ENCODE results near the gene VDAC1.

VDAC1 gene

DNA sequence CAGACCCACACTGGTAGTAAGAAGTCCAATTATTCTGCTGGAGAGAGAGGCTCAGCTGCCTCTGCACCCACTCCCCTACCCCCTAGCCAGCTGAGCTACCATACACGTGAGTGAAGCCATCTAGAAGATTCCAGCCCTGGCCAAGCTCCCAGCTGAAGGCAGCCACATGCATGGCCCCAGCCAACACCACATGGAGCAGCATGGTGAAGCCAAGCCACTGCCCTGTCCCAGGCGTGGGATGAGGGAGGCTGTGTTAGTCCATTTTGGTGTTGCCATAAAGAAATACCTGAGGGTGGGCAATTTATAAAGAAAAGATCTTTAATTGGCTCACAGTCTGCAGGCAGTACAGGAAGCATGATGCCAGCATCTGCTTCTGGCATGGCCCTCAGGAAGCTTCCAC is 20.0 kb upstream of the VDAC1 start:
- no peak for DNase-seq (ENCODE audit: low spot score)

DNA sequence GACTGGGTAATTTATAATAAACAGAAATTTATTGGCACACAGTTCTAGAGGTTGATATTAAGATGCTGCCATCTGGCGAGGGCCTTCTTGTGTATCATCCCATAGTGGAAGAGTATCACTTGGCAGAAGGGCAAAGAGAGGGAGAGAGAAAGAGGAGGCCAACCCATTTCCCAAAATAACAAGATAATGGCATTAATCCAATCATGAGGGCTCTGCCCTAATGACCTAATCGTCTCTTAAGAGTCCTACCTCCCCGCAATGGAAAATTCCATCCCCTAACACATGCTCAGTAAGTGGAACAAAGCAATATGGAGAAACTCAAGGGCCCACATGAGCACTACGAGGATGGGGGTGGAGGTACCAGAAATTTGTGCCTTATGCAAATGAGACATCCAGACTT is 17.6 kb upstream of the VDAC1 start:
- DNase-seq (ENCODE audit: low spot score) = no peak

DNA sequence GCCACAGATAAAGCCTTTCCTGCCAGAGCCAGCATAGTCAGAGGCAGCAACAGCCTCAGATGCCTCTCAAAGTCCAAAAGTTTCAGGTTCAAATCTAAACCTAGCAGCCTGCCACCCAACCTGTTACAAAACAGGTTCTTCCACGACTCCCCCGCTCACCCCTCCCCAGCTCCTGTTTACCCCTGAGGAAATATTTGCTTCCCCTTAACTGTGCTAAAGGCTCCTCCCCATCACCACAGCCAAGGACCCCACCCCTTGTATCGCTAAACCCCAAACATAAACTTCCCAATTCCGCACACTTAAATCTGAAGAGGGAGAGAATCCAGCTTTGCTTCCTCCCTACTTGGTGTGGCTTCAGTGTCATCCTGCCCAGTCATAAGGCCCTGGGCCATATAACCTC is 15.4 kb upstream of the VDAC1 start:
- DNase-seq (ENCODE audit: low spot score) = no peak

DNA sequence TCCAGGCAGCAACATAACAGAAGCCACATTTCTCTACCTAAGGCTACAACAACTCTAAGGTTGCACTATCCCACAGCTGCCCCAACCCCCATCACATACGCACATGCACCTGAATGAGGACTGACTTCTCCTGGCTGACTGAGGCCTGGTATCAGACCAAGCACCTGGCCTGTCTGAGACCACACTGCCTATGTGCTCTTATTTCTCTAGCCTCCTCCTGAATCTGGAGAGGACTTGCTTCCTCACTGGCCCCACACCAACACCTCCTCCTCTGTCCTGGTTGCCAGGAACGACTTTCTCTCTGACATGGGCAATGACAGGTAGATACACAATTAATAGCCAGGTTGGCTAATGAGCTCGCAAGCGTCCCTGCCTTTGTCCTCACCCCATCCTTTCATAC is 14.9 kb upstream of the VDAC1 start:
- DNase-seq (ENCODE audit: low spot score) = no peak

DNA sequence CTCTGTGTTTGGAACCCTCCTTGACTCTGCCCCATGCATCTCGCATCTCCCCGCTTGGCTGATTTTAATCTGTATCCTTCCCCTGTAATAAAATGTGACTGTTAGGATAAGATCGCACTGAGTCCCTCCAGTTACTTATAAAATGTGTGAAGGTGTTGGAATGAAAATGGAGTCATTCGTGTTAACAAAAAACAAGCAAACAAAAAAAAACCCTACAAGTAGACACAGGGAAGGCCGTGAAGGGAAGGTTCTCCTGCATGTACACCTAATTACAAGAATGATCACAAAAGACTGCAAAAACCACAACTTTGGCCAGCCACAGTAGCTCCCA is 14.2 kb upstream of the VDAC1 start:
- no peak for DNase-seq (ENCODE audit: low spot score)

DNA sequence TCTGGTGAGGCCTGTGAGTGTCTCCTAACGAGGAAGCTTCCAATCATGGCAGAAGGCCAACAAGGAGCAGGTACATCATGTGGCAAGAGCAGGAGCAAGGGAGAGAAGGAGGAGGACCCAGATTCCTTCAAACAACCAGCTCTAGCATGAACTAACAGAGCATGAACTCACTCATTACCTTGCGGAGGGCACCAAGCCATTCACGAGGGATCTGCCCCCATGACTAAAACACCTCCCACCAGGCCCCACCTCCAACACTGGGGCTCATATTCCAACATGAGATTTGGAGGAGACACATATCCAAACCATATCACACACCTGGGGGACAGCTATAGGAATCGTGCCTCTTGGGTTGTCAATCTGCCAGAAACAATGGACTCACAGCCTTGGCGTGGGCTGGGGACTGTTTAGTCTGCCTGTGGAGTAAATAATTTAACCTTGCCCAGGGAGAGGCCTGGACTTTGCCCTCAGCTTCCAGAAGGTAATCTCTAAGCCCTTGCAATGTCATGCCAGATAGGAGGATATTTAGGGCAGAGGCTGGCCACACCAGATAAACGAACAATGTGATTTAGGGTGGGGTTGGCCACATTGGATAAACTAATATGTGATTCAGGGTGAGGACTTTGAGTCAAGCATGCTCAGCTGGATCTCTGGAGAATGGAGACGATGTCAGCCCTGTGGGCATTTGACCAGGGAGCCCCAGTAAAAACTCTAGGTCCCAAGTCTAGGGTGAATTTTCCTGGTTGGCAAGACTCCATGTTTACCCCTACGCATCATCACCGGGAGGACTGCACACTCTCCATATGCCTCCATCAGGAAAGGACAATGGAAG is 13.6 kb upstream of the VDAC1 start:
- no peak for DNase-seq (ENCODE audit: low spot score)

DNA sequence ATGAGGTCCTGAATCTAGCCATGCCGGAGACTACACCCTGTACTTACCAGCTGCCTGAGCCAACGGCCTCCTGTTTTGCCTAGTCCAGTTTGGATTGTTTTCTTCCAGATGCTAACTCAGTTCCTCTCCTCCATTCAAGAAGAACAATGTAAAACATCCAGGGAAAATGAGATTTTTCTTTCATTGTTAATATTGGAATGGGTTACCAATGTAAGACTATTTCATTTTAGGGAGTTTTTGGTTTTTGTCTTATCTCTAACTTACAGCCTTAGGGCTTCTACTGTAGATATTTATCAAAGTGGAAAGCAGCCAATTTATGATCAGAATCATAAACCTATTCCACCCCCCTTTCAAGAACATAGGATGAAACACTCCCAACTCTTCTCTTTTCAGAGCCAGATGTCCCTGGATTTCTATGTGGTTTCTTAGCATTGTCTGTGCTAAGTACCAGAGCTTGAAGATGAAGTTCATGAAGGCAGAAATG is 3.5 kb upstream of the VDAC1 start:
- no peak for DNase-seq (ENCODE audit: low spot score)

DNA sequence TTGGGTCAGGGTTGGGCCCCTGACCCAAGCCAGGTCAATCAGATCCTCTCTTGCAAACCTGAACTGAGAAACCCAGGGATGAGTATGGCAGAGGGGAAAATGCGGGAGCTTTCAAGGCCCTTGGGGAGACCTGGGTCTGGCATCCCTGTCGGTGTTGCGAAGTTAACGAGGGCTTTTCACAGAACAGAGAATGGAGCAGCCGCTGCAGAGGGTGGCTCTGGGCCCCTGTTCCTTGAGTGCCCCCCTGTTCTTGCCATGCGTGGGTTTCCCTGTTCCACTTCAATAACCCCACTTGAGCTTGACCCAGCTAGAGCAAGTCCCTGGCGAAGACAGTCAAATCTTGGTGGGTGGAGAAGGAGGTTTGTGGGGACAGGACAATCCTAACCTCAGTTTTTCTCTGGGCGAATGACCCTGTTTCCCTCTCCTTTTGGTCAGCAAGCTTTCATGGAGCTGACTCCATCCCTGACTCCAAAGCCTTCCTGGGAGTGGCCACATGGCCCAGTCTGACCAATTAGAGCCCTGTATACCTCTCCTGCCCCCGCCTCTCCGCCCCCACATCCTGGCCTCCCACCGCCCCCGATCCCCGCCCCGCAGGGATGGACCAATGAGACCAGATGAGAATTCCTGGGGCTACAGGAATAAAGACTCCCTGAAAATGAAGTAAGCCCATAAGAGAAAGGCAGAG is 2.9 kb upstream of the VDAC1 start:
- DNase-seq (ENCODE audit: low spot score) = no peak

DNA sequence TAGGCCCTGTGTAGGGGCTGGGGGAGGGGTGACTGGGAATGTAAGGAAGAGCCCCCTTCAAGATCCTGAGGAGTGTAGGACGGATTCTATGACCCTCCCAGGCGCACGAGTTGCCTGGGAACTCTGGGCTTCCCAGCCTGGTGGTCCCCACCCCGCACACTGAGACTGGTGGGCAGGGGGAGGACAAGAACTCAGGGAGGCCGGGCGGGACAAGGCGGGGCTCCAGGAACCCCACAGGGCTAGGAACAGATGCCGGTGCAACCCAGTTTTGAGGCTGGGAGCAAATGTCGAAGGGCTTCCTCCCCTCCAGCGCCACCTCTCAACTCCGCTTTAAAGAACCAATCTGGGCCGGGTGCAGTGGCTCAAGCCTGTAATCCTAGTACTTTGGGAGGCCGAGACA is 1.3 kb upstream of the VDAC1 start:
- no peak for DNase-seq (ENCODE audit: low spot score)

DNA sequence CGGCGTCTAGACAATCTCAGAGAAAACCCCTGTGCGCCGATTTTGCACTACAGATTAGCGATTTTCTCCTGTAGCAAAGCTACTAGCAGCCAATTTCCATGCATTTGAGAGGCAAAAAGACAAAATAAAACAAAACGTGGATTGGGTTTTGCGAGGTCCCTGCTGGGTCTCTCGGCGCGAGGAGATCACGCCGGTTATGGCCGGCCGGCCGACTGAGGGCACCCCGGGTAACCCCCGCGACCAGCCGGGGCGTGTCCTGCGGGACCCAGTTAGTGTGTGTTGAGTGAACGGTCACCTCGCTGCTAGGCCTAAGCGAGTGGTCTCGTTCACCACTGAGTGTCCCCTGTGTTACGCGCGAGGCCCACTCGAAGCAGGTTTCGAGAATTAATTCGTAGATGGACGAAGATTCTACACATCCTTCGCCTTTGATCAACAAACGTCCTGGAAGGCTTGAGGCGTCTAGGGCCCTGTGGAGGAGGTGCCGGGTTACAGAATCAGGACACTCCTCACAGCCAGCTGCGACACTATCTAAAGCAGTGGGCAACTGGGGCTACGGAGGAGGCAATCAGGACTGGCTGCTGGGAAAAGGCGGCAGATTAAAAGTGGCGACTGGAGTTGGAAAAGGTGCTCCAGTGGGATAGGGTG is 764 bp upstream of the VDAC1 start:
- DNase-seq (ENCODE audit: low spot score) = no peak

DNA sequence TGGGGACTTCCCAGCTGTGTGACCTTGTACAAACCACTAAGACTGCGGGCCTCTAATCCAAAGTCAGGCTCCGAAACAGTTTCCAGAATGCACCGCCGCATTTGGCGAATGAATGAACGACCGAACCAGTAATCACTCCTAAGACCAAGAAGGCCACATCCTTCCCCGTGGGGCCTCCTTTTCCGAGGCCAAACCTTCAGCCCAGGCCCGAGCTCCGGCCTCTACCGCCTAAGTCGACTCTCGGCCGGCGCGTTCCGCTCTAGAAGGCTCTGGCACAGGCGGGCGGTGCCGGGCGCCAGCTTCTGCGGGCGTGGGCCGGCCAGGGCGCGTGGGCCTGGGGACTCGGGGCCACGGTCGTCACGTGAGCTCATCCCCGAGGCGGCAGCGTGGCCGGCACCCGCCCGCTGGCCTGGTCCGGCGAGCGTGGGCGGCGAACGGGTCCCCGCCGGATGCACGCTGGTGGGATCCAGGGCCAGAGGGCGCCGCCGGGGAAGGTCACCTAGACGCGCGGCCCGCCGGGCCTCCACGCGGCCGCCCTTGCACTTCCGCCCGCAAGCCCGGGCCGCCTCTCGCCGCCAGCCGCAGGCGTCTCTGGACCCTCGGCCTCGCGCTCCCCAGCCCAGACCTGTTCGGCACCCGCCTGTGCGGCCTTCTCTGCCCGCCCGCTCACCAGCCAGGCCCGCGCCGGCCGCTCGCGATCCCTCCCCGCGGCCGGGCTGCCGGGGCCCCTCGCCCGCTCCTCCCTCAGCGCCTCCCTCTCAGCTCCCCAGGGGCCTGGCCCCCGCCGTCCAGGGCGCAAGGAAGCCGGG is 754 bp downstream of the VDAC1 start:
- peak; percentile 66 for DNase-seq (ENCODE audit: low spot score)

DNA sequence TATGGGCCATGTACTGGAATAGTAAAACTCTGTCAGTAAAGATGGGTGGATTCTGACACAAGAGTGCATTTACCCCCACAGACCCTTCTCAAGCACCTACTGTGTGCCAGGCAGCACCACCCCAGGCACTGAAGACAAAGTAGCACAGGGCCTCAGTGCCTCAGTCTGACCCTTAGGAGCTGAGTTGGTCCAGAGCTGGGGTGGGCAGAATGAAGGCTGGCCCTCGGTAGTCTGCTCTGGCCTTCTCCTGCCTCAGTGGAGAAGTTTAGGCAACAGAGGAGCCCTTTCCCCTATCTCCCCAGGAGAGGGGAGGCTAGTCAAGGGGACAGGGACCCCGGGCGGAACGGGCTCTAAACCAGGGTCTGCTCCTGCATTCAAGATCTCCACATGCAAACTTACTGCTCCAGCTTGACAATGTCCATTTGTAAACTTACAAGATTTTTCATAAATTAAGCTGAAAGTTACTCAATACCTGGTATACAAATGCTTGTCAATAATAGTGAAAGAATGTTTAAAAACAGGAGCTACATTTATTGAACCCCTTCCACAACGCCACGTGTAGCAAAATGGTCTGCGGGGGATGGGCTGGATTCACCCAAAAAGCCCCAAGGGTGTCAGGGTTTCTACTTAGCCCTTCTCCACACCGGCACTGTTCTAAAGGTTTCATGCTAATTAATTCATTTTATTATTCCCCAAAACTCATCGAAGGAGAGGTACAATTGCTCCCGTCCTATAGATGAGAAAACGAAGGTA is 1.5 kb downstream of the VDAC1 start:
- DNase-seq (ENCODE audit: low spot score) = no peak

DNA sequence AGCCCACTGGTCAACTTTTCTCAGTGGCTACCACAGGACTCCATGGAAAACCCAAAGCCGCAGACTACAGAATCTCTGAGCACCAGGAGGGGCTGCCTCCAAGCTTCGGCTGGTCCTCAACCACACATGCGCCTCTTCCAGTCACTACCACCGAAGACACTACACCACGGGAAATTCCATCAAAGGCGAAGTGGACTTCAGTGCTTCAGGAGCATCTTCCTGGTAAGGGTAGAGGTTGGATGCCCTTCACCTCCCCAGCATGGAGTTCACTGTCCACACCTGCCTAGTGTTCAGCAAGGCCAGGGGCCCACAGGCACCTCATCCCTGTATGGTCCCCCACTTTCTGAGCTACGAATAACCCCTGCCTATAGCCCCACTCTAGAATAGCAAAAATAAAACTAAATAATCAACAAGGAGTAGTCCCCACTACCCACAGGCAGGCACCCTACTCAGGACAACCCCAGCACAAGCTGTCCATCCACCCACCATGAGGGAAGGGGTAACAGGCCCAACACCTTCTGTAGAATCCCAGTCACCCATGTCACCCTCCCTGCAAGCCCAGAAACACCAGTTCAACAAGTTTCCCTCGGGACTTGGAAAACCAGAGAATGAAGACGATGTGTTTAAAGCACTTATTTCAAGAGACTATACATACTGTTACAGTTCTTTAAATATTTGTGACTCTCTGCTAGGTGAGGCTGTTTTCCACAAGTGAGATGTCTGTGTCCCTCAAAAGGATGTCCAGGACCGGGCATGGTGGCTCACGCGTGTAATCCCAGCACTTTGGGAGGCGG is 2.6 kb downstream of the VDAC1 start:
- DNase-seq (ENCODE audit: low spot score) = no peak

DNA sequence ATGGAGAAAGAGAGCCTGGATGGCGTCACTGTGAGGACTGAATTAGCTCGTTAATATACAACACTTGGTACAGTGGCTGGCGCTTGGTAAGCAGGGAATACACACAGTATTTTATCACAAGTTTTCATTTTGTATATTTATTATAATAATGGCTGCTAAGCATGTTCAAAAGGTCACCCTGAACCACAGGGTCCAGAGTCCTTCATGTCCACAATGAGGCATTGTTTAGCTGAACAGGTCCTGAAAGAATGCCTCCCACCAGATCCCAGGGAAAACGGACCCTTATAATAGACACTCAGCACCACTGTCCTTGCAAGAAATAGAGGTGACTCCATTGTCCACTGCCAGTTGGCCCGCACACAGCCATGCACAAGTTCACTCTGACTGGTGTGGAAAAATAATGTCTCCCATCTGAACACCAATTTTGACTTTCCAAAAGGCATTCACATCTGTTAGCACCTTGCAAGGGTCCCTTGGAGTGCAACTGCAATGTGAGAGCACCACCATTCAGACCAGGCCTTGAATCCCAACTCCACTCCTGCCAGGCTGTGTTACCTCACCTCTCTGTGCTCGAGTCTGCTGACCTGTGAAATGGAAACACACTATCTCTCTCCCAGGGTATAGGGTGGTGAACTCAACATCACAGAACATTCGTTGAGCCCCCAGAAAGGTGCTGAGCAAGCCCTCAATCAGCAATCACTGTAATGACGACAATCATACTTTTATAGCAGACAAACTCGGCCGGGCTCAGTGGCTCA is 3.9 kb downstream of the VDAC1 start:
- DNase-seq (ENCODE audit: low spot score) = no peak

DNA sequence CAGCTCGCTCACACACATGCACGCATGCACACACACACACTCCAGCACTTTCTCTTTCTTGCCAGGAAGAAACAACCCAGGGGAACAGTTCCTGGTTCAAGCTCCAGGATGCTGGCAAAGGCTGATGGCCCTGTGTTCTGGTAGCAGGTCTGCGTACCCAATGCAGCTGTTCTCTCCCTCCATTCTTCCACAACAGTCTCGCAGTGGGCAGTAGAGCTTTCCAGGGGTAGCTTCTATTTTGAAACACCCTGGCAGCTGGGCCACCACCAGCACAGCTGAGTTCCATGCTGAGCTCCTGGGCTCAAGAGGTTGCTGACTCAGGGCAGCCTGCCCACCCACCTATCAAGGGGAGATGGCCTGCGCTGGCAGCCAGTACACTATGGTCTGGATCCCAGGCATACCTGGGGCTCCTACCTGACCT is 4.7 kb downstream of the VDAC1 start:
- DNase-seq (ENCODE audit: low spot score) = no peak

DNA sequence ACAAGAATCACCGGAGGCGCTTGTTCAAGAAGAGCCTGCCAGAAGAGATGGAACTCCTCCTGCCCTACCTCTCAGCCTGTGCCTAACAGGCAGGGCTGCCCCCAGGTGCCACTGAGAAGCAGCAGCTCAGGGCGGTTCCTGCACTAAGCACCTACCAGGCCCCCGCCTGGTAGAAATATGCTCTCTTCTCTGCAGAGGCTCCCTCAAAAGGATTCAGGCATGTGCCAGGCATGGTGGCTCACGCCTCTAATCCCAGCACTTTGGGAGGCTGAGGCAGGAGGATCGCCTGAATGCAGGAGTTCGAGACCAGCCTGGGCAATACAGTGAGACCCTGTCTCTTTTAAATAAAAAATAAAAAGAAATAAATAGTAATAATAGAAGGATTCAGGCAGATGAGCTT is 6.0 kb downstream of the VDAC1 start:
- no peak for DNase-seq (ENCODE audit: low spot score)

DNA sequence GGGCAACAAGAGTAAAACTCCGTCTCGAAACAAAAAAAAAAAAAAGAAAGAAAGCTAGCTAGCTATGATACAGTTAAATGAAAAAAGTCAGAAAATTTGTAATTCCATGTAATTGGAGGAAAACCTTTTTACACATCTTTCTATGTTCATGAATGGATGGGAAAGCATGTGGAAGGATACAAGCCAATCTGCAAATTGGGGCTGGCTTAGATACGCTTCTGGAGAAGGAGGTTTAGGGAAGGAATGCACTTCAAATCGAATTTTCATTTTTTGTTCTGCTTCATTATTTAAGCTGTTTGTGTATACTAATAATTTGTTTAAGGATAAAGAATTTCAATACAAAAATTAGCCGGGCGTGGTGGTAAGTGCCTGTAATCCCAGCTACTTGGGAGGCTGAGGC is 6.7 kb downstream of the VDAC1 start:
- no peak for DNase-seq (ENCODE audit: low spot score)

DNA sequence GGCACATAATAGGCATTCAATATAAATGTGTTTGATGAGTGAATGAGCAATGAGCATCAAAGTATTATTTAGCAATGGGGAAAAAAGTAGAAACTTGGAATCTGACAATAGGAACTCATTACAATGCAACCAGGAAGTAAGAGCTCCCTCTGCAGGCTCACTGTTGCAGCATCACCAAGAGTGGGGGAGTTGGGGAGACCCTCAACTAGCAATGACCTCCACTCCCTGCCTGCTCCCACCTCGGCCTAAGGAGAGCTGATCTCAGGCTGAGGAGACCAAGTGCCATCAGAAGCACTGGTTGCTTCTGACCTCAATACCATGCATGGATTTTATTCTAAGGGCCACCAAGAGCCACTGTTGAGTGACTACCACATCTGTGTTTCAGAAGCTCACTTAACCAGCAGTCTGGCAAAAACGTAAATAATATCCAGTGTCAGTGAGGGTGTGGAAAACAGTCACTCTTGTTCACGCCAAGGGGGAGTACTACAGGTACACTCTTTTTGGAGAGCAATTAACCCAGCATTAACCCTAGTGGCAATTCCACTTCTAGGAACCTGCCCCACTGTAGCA is 8.0 kb downstream of the VDAC1 start:
- no peak for DNase-seq (ENCODE audit: low spot score)

DNA sequence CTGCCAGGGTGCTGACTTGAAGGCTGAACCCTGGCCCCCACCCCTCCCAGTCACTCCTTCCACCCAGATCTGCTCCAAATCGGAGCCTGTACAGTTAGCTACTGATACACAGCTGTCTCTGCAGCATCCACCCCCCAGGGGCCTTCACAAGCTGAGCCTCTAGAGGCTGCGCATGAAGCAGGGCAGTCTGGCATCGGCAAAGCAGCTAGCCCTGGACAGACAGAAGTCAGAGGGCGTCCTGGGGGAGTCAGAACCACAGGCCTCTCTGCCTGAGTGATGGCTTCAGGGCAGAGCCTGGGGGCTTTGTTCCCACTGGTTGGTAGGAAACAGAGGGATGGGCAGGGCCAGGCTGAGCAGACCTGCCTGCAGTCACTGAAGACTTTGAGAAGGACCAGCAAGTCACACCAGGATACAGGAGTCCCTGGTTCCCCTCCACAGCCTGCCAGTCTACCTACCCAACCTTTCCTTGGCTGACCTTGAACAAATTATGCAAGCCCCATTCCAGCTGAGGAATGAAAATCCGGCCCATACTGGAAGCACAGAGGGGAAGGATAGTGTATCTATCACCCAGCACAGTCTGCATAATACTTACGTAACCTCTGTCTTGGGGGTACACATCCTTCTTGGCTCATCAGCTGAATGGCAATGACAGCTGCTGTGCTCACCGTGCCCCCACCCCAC is 8.8 kb downstream of the VDAC1 start:
- DNase-seq (ENCODE audit: low spot score) = no peak

Measured in kidney capillary endothelial cell (primary cell).